Measurements from ENCODE around the gene LCN6.
"Not testable (repeated sequence)": the region's sequence is repeated elsewhere in the genome, so short reads cannot be mapped to it uniquely, and the experiment has no call there.

The LCN6 gene

DNA sequence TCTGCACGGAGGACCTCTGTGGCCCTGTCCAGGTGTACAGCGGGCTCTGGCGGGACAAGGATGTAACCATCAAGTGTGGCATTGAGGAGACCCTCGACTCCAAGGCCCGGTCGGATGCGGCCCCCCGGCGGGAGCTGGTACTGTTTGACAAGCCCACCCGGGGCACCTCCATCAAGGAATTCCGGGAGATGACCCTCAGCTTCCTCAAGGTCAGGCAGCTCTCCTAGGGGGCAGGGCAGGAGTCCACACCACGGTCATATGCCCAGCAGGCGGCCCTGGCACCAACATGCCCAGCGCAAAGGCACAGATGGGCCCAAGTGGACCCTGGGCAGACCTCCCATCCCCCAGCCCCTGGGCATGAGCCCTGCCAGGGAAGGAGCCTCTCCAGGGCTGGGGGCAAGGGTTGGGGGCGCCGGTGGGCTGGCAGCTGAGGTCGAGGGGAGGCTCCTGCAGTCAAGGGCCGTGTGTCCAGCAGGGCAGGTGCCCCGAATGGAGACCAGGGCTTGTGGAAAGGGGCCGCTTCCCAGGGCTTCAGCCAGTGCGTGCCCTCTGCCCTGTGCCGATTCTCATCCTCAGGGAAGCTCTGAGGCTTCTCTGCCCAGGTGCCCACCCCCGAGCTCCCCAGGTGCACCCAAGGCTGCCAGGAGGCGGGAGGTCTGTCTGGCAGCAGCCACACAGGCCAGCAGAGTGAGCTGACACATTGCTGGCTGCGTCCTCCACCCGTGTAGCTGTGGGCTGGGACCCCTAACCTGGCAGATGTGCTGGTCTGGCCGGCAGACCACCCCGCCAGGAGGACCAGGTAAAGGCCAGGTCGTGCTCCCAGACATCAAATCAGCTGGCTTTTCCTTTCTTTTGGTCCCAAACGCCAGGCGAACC, 26.0 kb downstream of the LCN6 start:
- no peak for FAIRE-seq

DNA sequence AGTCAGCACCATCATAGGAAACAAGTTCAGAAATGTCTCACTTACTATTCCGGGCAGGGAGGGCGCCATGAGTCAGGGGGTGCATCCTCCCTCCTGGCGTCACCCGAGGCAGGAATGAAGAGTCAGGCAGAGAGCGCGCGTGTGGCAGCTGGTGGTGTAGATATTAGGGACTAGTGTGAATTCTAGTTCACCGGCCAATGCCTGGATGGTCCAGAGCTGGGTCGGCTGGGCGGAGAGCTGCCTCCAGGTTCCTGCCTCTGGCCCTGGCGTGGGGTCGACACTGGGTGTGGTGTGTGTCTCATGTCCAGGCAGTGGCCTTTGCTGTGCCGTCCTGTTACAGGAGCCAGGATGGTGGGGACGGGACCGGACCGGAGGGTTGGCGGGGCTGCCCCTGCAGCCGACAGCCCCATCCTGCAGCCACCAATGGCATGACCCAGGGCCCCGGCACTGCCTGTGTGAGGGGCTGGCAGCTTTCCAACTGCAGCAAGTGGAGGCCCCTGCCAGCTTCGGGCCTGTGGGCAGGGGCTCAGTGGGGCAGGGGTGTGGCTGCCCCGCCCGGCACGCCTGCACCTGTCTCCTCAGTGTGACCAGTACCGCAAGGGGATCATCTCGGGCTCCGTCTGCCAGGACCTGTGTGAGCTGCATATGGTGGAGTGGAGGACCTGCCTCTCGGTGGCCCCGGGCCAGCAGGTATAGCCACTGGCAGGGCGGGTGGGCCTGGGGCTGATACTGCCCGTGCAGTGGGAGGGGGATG, 26.8 kb downstream of the LCN6 start:
- FAIRE-seq: no peak

DNA sequence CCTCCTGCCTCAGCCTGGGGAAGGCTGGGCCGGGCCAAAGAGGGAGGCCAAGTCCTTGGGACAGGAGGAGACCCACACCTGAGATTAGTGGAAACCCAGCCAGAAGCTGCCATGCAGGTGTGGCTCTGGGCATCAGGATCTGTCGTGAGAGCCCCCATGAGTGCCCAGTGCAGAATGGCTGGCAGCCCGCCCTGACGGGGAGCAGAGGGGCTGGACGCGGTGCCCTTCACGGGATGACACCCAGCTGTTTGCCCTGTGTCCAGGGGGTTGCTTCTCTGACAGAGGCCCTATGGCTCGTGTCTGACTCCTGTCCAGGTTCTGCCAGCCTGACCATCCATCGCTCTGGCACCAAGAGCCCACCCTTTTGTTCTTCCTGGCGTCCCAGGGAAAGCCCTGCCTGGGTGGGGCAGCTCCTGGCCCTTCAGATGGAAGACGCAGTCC, 27.4 kb downstream of the LCN6 start:
- FAIRE-seq: no peak

DNA sequence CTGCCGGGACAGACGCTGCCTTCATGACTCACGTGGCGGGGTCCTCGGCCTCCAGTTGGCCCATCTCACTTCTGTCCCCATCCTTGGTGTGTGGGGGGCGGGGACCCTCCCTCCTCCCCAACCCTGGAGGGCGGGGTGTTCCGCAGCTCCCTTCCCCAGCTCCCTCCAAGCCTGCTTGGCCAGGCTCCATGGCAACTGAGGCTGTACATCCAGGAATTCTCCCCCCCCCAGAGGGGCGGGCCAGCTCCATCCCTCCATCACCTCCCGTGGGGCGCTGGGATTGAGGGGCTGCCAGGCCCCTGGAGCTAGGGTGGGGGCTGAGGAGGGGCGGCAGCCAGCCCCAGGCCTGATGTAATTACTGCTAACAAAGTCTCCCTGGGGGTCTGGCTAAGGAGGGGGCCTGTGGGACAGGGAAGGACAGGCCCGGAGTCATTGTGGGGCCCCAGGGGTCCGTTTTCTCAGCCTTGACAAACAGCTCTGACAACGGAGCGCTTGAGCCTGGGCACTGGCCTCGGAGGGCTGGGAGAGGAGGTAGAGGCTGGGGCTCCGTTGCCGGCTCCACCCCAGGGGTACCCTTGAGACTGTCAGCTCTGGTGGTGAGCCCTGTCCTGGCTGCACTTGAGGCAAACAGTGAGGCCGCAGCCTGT, 28.0 kb downstream of the LCN6 start:
- FAIRE-seq: no peak

DNA sequence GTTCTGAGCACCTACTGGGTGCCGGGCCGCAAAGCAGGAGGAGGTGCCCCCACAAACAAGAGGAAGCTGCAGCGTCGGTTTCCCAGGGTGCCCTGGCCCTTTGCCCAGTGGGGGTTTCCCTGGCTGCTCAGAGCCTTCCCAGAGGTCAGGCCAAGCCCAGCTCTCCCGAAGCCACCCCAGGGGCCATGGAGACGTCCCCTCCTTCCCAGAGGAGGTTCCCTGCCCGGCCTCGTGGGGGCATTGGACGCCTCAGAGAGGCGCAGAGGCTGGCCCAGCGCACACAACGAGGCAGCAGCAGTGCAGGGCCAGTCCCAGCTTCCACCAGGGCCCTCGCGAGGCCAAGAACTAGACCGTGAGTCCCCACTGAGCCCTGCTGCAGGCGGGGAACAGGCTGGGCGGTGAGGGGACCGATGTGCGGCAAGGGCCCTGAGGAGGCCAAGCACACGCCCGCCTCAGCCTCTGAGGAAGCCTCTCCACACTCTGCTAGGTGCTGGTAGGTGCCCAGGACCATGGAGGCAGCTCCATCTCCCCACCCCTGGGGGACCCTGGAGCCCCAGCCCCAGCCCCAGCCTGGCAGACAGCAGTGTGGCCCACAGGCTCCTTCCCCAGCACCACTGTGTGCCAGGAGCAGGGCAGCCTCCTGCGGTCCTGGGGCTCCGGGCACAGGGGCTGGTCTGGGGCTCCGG, 29.0 kb downstream of the LCN6 start:
- FAIRE-seq: no peak

DNA sequence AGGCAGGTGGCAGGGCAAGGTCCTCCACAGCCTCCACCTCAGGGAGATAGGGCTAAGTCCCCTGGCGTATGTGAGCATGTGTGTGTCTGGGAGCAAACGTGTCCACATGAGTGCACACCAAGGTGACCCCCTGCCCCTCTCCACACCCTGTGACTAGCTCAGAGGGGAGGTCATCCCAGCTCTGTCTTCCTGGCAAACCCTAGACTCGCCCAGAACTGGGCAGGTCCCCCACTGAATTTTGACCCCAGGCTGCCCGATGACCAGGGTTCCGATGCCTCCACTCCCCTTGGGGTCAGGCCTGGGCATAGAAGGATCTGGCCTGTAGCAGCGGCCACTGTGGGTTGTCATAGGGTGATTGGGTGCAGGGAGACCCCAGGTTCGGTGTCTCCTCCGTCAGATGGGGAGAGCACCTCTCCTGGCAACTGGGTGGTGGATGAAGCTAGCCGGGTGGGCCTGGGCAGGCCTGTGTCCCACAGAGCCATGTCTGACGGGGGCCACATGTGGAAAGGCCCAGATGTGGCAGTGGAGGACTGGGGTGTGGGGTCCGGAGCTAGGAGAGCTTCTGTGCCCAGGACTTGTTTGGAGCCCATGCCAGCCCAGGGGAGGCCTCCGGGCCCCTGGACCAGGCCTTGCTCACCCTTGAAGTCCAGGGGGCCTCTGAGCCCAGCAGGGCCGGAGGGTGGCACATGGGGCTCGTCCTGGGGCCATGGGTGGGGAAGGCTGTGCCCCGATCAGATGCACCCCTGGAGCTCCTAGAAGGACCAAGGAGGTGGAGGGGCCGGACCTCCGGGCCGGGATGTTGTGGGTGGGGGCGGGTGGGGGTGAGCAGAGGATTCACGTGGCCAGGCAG, 29.8 kb downstream of the LCN6 start:
- no peak for FAIRE-seq

DNA sequence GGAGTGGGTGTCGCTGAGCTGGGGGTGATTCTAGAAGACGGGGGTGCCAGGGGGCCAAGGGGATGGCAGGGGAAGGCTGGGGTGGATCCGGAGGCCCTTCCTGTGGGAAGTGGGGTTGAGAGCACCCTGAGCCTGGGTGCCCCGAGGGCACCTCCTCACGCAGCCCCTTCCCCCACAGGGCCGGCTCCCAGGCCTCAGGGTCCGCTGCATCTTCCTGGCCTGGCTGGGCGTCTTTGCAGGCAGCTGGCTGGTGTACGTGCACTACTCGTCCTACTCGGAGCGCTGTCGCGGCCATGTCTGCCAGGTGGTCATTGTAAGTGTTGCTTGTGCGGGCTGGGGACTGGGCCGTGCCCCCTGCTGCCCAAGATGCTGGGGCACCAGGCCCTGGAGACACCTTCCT, 30.9 kb downstream of the LCN6 start:
- FAIRE-seq: no peak

DNA sequence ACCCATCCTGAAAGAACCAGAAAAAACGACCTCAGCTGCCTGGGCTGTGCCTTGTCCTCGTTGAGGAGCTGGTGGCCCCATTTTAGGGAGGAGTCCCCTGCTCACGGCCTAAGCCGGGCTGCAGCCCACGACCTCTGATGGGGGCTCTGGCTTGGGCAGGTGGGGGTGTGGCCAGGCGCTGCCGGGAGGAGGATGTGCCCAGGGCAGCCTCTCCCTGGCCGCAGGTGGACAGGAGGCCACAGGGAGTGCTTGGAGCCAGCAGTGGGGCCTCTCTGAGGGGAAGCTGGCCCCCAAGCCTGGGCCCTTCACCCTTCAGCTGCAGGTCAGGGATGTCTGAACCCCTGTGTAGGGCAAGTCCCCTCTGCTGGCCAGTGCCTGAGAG, 33.4 kb downstream of the LCN6 start:
- FAIRE-seq: no peak

DNA sequence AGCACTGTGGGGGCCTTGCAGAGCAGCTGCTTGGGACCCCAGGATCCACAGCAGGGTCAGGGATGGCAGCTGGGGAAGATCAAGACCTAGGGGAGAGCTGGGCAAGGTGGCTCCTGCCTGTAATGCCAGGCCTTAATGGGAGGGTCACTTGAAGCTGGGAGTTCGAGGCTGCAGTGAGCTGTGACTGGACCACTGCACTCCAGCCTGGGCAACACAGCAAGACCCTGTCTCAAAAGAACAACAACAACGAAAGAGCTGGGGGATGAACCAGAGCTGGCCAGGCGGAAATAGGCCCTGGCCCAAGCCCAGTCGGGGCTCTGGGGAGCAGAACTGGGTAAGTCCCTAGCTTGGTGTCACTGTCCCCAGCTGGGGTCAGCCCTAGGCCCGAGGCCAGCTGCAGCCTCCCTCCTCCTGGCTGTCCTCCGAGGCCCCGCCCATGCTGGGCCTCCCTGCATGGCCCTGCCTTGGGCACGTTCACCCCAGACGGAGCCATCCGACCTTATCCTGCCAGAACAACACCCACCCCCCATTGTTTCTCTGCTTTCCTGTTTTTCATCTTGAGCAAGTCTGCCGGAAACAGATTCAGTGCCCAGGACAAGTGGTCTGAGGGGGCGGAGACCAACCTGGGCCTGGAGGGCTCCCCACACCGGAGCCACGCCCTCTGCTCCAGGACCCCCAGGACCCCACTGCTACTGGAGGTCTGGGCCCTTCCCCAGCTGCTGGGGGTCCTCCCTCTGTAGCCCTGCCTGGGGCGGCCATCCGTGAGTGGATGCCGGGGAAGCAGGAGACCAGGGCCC, 34.0 kb downstream of the LCN6 start:
- no peak for FAIRE-seq

DNA sequence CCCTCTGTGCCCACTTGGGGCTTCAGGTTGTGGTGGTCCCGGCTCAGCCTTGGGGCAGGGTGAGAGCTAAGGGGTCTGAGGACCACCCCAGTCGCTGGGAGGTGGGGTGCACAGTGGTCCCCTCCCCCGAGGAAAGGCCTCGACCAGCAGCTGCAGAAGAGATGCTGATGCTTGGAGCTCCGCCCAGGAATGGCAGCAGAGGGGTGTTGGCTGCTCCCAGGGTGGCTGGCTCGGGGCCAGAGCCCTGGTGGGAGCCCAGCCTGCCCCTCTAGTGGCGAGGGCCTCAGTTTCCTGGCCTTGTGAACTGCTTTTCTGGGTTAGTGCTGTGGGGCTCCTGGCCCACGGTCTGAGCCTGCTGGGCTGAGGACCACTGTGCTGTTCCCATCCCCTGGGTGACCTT, 34.8 kb downstream of the LCN6 start:
- no peak for FAIRE-seq

DNA sequence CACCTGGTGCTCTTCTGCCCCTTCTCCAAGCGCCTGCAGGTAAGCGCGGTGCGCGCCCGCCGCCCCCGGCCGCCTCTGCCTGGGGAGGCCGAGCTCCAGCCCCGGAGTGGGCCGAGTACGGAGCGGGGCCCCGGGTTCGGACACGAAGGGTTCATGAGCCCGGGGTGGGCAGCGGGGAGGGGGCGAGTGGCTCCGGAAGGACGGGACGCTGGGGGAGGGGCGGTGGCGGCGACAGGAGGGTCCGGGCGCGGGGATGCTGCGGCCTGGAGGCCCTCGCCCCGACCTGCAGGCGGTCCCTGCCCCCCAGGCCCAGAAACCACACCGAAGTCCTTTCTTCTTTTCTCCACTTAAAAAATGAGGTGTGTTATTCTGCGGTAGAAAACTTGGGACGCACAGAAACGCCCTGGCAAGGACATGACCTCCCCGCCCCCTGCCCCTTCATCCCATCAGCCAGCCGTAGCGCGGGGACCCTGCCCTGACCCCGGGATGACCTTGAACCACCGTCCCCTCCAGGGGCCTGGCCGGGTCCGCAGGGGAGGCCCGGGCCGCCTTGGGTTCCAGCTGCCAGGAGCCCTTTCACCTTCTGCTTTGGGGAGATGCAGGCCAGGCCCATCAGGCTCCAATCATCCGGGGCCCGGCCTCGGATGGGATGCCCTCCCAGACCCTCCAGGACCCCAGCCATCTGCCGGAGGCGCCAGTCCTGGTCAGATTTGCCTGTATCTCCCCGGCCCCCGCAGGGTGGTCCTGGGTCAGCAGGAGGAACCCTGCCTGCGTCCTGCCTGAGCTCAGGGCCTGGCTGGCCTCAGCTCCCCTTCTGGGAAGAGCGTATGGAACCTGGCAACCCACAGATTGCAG, 35.4 kb downstream of the LCN6 start:
- no peak for FAIRE-seq

DNA sequence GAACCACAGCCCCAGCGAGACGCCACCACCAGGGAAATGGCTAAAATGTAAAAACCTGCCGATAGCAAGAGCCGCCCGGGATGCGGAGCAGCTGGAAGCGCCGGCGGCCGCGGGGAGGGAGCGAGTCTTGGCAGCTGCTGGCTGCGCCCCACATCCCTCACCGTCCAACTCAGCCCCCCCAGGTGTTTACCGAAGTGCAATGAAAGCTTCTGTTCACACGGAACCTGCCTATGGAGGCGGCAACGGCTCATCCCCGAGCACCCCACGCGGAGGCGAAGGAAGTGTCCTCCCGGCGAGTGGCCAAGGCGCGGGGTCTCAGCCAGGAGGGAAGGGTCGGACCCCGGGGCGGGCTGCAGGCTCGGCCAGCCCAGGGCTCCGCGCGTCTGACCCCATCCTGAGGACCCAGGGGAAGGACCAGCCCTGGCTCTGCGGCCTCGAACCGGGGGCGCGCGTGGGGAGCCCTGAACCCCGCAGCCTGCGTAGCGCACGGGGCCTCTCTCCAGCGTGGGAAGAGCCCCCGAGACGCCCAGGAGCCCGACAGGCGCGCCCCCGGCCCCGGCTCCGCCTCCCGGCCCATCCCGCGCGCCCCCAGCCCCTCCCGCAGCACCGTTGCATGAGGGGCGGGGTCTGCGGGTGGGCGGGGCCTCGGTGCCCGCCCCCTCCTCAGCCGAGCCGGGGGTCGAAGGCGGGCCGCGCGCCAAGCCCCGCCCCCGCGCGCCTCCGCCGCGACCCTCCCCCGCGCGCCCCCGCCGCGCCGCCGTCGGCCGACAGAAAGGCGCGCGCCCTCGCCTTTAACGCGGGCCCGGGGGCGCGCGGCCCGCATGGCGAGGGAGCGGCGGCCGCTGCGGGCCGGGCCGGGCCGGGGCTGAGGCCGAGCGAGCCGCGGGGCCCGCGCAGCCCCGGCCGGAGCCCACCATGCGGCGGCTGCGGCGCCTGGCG, 36.3 kb downstream of the LCN6 start, which contains the start of gene DIPK1B:
DIPK1B (plus strand) TSS at position 822 of the 939 bp plus-strand sequence; CDS start at position 916, 94 bp downstream.
- FAIRE-seq: no peak

DNA sequence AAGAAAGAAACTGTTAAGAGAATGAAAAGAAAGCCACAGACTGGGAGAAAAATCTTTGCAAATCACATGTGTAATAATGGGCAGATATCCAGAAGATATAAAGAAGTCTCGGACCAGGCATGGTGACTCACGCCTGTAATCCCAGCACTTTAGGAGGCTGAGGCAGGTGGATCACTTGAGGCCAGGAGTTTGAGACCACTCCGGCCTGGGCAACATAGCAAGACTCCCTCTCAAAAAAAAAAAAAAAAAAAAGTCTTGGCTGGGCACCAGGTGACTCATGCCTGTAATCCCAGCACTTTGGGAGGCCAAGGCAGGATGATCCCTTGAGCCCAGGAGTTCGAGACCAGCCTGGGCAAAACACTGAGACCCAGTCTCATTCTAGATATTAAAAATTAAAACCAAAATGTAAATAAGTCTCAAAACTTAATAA, 37.1 kb downstream of the LCN6 start:
- not testable (repeated sequence) for FAIRE-seq

DNA sequence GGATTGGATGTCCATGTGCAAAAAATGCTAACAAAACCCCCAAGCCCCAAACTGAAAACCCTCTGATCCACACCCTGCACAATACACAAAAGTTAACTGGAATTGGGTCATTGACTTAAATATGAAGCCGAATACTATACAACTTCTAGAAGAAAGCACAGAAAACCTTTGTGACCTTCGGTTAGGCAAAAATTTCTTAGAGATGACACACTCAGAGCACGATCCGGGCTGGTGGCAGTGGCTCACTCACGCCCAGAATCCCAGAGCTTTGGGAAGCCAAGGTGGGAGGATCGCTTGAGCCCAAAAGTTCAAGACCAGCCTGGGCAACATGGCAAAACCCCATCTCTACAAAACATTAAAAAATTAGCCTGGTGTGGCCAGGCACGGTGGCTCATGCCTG, 37.8 kb downstream of the LCN6 start:
- no peak for FAIRE-seq

DNA sequence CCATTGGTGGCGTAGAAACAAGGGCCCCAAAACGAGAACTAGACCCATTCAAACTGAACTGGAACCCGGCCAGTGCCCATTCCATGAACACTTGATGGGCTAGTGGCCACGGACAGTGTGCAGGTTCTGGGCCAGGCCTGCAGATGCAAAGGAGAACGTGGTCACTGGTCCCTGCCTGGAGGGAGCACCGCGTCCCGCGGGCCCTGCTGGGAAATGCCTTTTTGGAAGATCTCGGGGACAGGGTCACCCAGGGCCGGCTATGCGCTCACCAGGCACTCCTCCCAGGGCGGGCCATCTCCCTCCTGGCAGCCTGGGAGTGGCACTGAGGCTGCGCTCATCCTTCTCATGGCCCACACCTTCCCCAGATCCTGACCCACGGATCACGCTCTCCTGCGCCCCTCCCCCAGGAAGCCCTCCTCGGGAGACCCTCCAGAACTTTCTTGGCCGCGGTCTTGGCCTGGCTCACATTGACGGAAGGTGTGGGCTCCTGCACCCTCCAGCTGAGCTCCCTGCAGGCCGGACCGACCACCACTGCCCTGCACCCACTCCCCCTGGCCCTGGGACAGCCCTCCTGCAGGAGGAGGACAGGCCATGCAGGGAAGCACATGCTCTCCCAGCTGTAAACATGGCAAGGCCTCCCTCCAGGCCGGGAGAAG, 38.7 kb downstream of the LCN6 start:
- no peak for FAIRE-seq

DNA sequence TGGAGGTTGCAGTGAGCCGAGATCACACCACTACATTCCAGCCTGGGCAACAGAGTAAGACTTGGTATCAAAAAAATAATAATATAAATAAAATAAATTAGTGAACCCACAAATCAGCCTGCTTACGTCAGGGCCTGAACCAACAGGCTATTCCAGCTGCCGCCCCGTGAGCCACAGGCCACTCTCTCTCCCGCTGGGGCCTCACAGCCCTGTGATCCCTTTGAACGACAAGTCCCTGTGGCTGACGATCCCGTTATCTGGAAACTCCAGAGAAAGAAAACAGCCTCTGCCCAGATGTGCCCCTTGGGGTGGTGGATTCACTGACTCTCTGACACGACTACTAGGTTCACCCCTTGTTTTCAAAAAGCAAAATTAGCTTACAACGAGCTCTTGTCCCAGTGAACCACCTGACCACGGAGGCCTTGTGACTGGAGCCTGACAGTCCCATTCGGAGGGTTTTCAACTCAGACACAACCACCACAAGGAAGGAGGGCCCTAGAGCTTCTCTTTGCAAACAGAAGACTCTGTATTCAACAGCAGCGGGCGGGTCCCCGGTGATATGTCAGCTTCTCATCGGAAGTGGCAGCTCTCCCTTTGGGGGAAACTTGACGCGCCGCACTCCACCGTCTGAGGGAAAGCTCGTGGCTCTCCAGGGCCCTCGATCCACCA, 40.3 kb downstream of the LCN6 start:
- no peak for FAIRE-seq

DNA sequence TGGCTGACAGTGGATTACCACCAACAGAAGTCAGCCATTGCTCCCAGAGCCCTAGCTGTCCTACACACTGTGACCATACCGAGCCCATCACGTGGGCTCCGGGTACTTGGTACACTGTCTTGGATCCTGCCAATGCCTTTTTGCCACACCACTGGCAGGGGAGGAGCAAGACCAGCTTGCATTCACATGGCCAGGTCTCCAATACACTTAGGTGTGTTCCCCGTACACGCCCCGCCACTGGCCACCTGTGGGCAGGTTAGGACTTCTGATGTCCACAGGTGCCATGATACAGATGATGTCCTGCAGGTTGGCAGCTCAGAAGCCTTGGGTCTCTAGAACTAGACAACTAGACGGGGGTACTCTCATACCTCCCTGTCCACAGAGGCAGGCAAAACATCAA, 41.3 kb downstream of the LCN6 start:
- FAIRE-seq: no peak

DNA sequence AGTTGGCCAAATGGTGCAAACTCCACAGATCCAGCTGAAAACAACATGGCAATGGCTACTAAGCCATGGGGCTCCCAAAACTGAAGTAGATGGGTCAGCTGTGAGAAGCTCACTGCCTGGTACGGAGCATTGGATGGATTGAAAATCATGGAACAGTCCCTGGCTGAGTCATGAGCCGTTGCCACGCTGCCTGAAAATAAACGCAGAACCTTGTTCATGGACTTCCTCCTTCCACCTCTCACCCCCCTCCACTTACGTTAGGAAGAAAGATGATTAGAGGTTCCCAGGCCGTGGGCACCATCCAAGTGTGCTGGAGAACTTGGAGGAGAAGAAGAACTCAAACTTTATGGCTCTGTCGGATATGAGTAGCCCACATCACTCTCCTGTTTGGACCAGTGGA, 42.8 kb downstream of the LCN6 start:
- FAIRE-seq: no peak
